ENCODE data around the gene CCDC122.

Gene CCDC122

GRCh38 chr13:43918636-43919035, 39.1 kb upstream of the CCDC122 start:
- Histone ChIP-seq H3K9me3 (ENCODE audit: insufficient read depth, low read length) (no peaks in the 10 kb centered on the region), H3K9ac (ENCODE audit: low read length) (no peak overlapping the region), H3K4me2 (ENCODE audit: low read length) (no peak overlapping the region), H3K27me3 (ENCODE audit: low read depth, low read length) (peaks cover 93% of the 10 kb centered on the region), H3K4me3 (ENCODE audit: low read length) (no peak overlapping the region), H3K36me3 (replicated peaks; ENCODE audit: low read depth, low read length) (no peaks in the 10 kb centered on the region), H4K20me1 (ENCODE audit: insufficient read depth, low read length) (peaks cover 24% of the 10 kb centered on the region), H3K27ac (ENCODE audit: low read length) (no peak overlapping the region), H3K79me2 (ENCODE audit: low read length) (no peaks in the 10 kb centered on the region), H3K4me1 (ENCODE audit: low read length) (no peaks in the 10 kb centered on the region), H2AFZ (ENCODE audit: low read depth, low read length) (no peak overlapping the region)
- no peak for TF ChIP-seq EZH2phosphoT487 (IDR thresholded peaks at IDR 0.05; ENCODE audit: low read depth)
- TF ChIP-seq, protein P1, sequence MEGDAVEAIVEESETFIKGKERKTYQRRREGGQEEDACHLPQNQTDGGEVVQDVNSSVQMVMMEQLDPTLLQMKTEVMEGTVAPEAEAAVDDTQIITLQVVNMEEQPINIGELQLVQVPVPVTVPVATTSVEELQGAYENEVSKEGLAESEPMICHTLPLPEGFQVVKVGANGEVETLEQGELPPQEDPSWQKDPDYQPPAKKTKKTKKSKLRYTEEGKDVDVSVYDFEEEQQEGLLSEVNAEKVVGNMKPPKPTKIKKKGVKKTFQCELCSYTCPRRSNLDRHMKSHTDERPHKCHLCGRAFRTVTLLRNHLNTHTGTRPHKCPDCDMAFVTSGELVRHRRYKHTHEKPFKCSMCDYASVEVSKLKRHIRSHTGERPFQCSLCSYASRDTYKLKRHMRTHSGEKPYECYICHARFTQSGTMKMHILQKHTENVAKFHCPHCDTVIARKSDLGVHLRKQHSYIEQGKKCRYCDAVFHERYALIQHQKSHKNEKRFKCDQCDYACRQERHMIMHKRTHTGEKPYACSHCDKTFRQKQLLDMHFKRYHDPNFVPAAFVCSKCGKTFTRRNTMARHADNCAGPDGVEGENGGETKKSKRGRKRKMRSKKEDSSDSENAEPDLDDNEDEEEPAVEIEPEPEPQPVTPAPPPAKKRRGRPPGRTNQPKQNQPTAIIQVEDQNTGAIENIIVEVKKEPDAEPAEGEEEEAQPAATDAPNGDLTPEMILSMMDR (IDR thresholded peaks at IDR 0.05; ENCODE audit: low read depth, low read length), result no peak

DNA sequence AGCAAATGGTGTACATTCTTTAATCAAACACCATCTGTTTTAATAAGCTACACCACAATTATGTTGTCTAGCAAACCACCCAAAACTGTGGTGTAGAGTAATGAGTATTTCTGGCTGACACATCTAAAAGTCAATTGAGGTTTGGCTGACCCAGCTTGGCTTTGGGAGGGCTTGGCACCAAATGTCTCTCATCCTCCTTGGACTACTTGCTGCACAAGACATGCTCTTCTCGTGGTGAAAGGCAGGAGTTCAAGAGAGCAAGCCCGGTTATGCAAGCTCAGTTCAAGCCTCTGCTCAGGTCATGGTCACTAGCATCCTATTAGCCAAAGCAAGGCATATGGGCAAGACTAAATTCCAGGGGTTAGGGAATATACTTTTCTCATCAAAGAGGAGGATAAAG, 37.3 kb upstream of the CCDC122 start:
- H3K79me2 ChIP-seq (ENCODE audit: low read length), result no peaks in the 10 kb centered on the region
- H2AFZ ChIP-seq (ENCODE audit: low read depth, low read length), result no peak overlapping the region
- no peak overlapping the region for H3K27ac ChIP-seq (ENCODE audit: low read length)
- no peak overlapping the region for H3K4me3 ChIP-seq (ENCODE audit: low read length)
- H4K20me1 ChIP-seq (ENCODE audit: insufficient read depth, low read length), result peaks cover 29% of the 10 kb centered on the region
- no peaks in the 10 kb centered on the region for H3K36me3 ChIP-seq (replicated peaks; ENCODE audit: low read depth, low read length)
- H3K27me3 ChIP-seq (ENCODE audit: low read depth, low read length), result peaks cover 95% of the 10 kb centered on the region
- TF ChIP-seq, protein P1 (IDR thresholded peaks at IDR 0.05; ENCODE audit: low read depth, low read length), result no peak
- no peak for TF ChIP-seq EZH2phosphoT487 (IDR thresholded peaks at IDR 0.05; ENCODE audit: low read depth)
- H3K4me1 ChIP-seq (ENCODE audit: low read length), result no peaks in the 10 kb centered on the region
- H3K9me3 ChIP-seq (ENCODE audit: insufficient read depth, low read length), result no peaks in the 10 kb centered on the region
- no peak overlapping the region for H3K4me2 ChIP-seq (ENCODE audit: low read length)
- no peak overlapping the region for H3K9ac ChIP-seq (ENCODE audit: low read length)

GRCh38 chr13:43915451-43915850, 35.9 kb upstream of the CCDC122 start:
- Histone ChIP-seq H3K4me3 (ENCODE audit: low read length) (no peak overlapping the region), H2AFZ (ENCODE audit: low read depth, low read length) (no peak overlapping the region), H4K20me1 (ENCODE audit: insufficient read depth, low read length) (peaks cover 23% of the 10 kb centered on the region; the same call in 1 of the 2 replicates), H3K27me3 (ENCODE audit: low read depth, low read length) (peaks cover 90% of the 10 kb centered on the region), H3K9ac (ENCODE audit: low read length) (no peak overlapping the region), H3K9me3 (ENCODE audit: insufficient read depth, low read length) (no peaks in the 10 kb centered on the region), H3K4me2 (ENCODE audit: low read length) (no peak overlapping the region), H3K36me3 (replicated peaks; ENCODE audit: low read depth, low read length) (no peaks in the 10 kb centered on the region), H3K79me2 (ENCODE audit: low read length) (no peaks in the 10 kb centered on the region), H3K27ac (ENCODE audit: low read length) (no peak overlapping the region), H3K4me1 (ENCODE audit: low read length) (no peaks in the 10 kb centered on the region)
- no peak for TF ChIP-seq EZH2phosphoT487 (IDR thresholded peaks at IDR 0.05; ENCODE audit: low read depth)
- TF ChIP-seq, protein P1 (IDR thresholded peaks at IDR 0.05; ENCODE audit: low read depth, low read length), result no peak

GRCh38 chr13:43911871-43912270, 32.3 kb upstream of the CCDC122 start:
- Histone ChIP-seq H3K4me3 (ENCODE audit: low read length) (no peak overlapping the region), H3K27me3 (ENCODE audit: low read depth, low read length) (peaks cover 80% of the 10 kb centered on the region), H4K20me1 (ENCODE audit: insufficient read depth, low read length) (peaks cover 17% of the 10 kb centered on the region; the same call in 1 of the 2 replicates), H3K4me1 (ENCODE audit: low read length) (no peaks in the 10 kb centered on the region), H2AFZ (ENCODE audit: low read depth, low read length) (no peak overlapping the region), H3K27ac (ENCODE audit: low read length) (no peak overlapping the region), H3K9ac (ENCODE audit: low read length) (no peak overlapping the region), H3K36me3 (replicated peaks; ENCODE audit: low read depth, low read length) (no peaks in the 10 kb centered on the region), H3K9me3 (ENCODE audit: insufficient read depth, low read length) (no peaks in the 10 kb centered on the region), H3K4me2 (ENCODE audit: low read length) (no peak overlapping the region), H3K79me2 (ENCODE audit: low read length) (no peaks in the 10 kb centered on the region)
- TF ChIP-seq, protein P1 (IDR thresholded peaks at IDR 0.05; ENCODE audit: low read depth, low read length), result no peak
- TF ChIP-seq EZH2phosphoT487 (IDR thresholded peaks at IDR 0.05; ENCODE audit: low read depth), result no peak
